Activated CD8-positive, alpha-beta T cell treated with anti-CD3 and anti-CD28 coated beads for 36 hours (primary cell): Measurements from ENCODE around the gene RANBP1. TPM values are rescaled to one million over a fixed set of nuclear protein-coding genes. Genes with fewer than 3 reads are reported as not detected.
A peak's percentile ranks its signal among the peaks of the same experiment; 100 is the strongest.

ENCODE experiments used
- ATAC-seq: fragments of 200-7000 bp; cut with Tn5 transposase; one replicate; pipeline ENCODE4 v1.10.0; 2021; ENCODE audit warnings: mild to moderate bottlenecking, moderate library complexity
- CTCF ChIA-PET: fragments of 350-600 bp; sonication (Branson Sonifier 250); formaldehyde crosslinking; loops from one replicate; lab custom pipeline; 2021; ENCODE audit warnings: antibody characterized with exemption; lab: Charles Lee
- POLR2A ChIA-PET: fragments of 350-600 bp; sonication (Branson Sonifier 250); formaldehyde crosslinking; loops from one replicate; lab custom pipeline; 2021; ENCODE audit warnings: antibody characterized with exemption; lab: Charles Lee
- DNase-seq: peaks from one replicate; pipeline ENCODE4 v3.0.0-alpha.2; 2020
- H3K27ac Mint-ChIP-seq: one replicate; pipeline ENCODE4 v1.8.0; 2021; ENCODE audit warnings: mild to moderate bottlenecking, mixed read lengths
- H3K27me3 Mint-ChIP-seq: one replicate; pipeline ENCODE4 v1.8.0; 2021; ENCODE audit warnings: mixed read lengths
- H3K36me3 Mint-ChIP-seq: one replicate; pipeline ENCODE4 v1.8.0; 2021; ENCODE audit warnings: low read depth, mixed read lengths
- H3K4me1 Mint-ChIP-seq: one replicate; pipeline ENCODE4 v1.8.0; 2021; ENCODE audit warnings: low read depth, mixed read lengths
- H3K4me3 Mint-ChIP-seq: one replicate; pipeline ENCODE4 v1.8.0; 2021; ENCODE audit warnings: mild to moderate bottlenecking, moderate library complexity, mixed read lengths
- H3K9me3 Mint-ChIP-seq: one replicate; pipeline ENCODE4 v1.8.0; 2021; ENCODE audit warnings: mixed read lengths
- intact Hi-C: fragments of 100-400 bp; cut with micrococcal nuclease; formaldehyde crosslinking; loops from one replicate; pipeline ENCODE4 v1.10.0; 2022
- total RNA-seq, 2 experiments: library from RNA; stranded (reverse); gene quantifications; one replicate each; pipeline ENCODE4 v1.2.3, GENCODE V29; 2021
- TF ChIP-seq, protein P1 (sequence below): fragments of 200-600 bp; IDR thresholded peaks from one replicate; pipeline ENCODE4 v1.8.0; 2022; ENCODE audit warnings: antibody characterized with exemption, mild to moderate bottlenecking

RANBP1 gene
- total RNA-seq, 2 experiments from 2014 or later = 411 to 412 TPM

DNA sequence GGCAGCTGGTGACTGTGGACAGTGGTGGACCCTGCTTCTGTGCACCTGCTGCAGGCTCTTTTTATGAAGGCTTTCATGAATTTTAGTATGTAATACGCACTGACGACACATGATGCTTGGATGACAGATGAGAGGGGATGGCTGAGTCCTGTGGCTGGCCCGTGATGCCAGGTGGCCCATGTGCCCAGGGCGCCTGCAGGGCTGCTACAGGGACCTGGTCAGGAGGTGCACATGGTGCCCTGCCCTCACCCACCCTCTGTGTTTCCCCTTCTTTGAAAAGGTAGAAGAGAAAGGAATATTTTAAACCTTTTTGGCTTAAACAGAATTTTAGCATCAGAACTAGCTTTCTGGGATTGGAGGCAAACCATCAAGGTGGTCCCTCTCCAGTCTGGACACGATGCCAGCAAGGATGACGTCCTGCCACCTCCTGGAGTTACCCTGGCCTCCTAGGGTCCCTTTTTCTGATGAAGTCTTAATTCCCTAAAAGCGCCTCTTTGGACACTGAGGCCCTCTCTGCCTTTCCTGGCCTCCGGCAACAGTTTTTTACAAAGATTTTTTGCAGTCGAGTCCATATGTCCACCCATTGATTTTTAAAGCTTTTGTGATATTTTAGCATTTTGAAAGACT lies 5.4 kb upstream of the RANBP1 start:
- peaks cover 38% of the 10 kb centered on the region for H3K36me3 Mint-ChIP-seq
- POLR2A ChIA-PET = interaction anchor here (0.6 to 3.9 kb wide), 15 partner anchors 8 to 315 kb away, joined by 3 to 36 read pairs (median 5); no protein-coding TSS in a partner anchor
- no peak for DNase-seq
- no peaks in the 10 kb centered on the region for H3K27me3 Mint-ChIP-seq
- no peaks in the 10 kb centered on the region for H3K9me3 Mint-ChIP-seq
- TF ChIP-seq, protein P1, sequence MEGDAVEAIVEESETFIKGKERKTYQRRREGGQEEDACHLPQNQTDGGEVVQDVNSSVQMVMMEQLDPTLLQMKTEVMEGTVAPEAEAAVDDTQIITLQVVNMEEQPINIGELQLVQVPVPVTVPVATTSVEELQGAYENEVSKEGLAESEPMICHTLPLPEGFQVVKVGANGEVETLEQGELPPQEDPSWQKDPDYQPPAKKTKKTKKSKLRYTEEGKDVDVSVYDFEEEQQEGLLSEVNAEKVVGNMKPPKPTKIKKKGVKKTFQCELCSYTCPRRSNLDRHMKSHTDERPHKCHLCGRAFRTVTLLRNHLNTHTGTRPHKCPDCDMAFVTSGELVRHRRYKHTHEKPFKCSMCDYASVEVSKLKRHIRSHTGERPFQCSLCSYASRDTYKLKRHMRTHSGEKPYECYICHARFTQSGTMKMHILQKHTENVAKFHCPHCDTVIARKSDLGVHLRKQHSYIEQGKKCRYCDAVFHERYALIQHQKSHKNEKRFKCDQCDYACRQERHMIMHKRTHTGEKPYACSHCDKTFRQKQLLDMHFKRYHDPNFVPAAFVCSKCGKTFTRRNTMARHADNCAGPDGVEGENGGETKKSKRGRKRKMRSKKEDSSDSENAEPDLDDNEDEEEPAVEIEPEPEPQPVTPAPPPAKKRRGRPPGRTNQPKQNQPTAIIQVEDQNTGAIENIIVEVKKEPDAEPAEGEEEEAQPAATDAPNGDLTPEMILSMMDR = no peak
- H3K4me3 Mint-ChIP-seq = no peak overlapping the region
- intact Hi-C loops = no loop called here
- CTCF ChIA-PET = interaction anchor here (0.7 to 3.2 kb wide), 15 partner anchors 9 to 140 kb away, joined by 3 to 43 read pairs (median 6); no protein-coding TSS in a partner anchor
- H3K27ac Mint-ChIP-seq = peak overlapping the region; percentile 98
- H3K4me1 Mint-ChIP-seq = peaks cover 44% of the 10 kb centered on the region
- no peak for ATAC-seq

GRCh38 chr22:20111045-20111688 lies 4.7 kb upstream of the RANBP1 start:
- Mint-ChIP-seq H3K36me3 (peaks cover 40% of the 10 kb centered on the region), H3K27me3 (no peaks in the 10 kb centered on the region), H3K4me1 (peaks cover 50% of the 10 kb centered on the region), H3K9me3 (no peaks in the 10 kb centered on the region), H3K4me3 (peak overlapping the region; percentile 21), H3K27ac (peak overlapping the region; percentile 98)
- peak; percentile 82 for DNase-seq
- CTCF ChIA-PET = interaction anchor here (0.7 to 3.2 kb wide), 18 partner anchors 9 to 140 kb away, joined by 3 to 43 read pairs (median 4); no protein-coding TSS in a partner anchor
- TF ChIP-seq, protein P1 = peak; percentile 77
- peak; percentile 80 for ATAC-seq
- intact Hi-C loops = no loop called here
- POLR2A ChIA-PET = interaction anchor here (0.6 to 3.9 kb wide), 15 partner anchors 8 to 314 kb away, joined by 3 to 36 read pairs (median 5); no protein-coding TSS in a partner anchor

- Mint-ChIP-seq H3K9me3 (no peaks in the 10 kb centered on the region), H3K27ac (peak overlapping the region; percentile 98), H3K36me3 (peaks cover 40% of the 10 kb centered on the region), H3K4me1 (peaks cover 50% of the 10 kb centered on the region), H3K4me3 (peak overlapping the region; percentile 48), H3K27me3 (no peaks in the 10 kb centered on the region)
- DNase-seq (no peak), ATAC-seq (no peak)
- CTCF ChIA-PET = interaction anchor here (1.0 to 3.2 kb wide), 9 partner anchors 10 to 126 kb away, joined by 3 to 43 read pairs (median 6); no protein-coding TSS in a partner anchor
- intact Hi-C loops = no loop called here
- POLR2A ChIA-PET = interaction anchor here (0.7 to 3.9 kb wide), 9 partner anchors 9 to 189 kb away, joined by 3 to 36 read pairs (median 7); no protein-coding TSS in a partner anchor
- TF ChIP-seq, protein P1 = no peak
Measured at GRCh38 chr22:20111689-20112622, 3.9 kb upstream of the RANBP1 start.

DNA sequence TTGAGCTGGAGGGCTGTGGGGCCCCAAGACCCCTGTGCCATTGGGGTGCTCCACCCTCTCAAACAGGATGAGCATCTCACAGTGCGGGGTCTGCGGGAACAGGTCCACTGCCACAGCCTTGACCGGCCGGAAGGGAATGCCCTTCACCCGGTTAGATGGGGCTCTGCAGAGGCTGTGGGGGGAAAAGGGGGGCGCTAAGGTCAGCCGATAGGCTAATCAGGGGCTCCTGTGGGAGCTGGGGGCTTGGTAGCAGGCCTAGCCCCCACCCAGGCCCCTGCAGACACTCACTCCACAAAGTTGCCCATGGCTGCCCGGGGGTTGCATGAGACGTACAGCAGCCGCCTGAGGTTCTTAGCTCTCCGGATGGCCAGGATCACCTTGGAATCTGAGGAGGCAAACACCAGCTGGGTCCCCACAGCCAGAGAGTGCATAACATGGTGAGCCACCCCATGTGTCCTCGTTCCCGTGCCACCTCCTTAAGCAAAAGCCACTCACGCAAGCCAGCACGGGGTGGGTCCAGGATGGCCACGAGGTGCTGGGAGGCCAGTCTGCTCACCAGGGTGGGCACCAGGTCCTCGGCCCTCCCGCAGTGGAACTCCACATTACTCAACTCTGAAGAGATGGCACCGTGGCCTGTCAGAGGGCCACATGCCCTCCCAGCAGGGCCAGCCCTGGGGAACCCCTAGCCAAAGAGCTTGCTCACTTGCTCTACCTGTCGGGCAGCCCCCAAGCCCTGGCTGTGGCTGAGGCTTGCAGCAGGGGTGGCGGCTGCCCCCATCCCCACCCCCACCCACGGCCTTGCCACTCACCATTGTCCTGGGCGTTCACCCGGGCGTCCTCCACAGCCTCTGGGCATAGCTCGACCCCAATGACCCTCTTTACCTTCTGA lies 3.0 kb upstream of the RANBP1 start:
- CTCF ChIA-PET = interaction anchor here (2.0 to 3.2 kb wide), 2 partner anchors 11 to 100 kb away, joined by 6 to 43 read pairs; no protein-coding TSS in a partner anchor
- POLR2A ChIA-PET = interaction anchor here (0.7 to 3.9 kb wide), 9 partner anchors 8 to 449 kb away, joined by 3 to 36 read pairs (median 7); no protein-coding TSS in a partner anchor
- TF ChIP-seq, protein P1 = no peak
- intact Hi-C loops = no loop called here
- H3K36me3 Mint-ChIP-seq = peaks cover 42% of the 10 kb centered on the region
- no peak overlapping the region for H3K4me3 Mint-ChIP-seq
- peaks cover 50% of the 10 kb centered on the region for H3K4me1 Mint-ChIP-seq
- ATAC-seq (no peak), DNase-seq (no peak)
- no peaks in the 10 kb centered on the region for H3K9me3 Mint-ChIP-seq
- H3K27ac Mint-ChIP-seq = peak overlapping the region; percentile 98
- no peaks in the 10 kb centered on the region for H3K27me3 Mint-ChIP-seq
